ENCODE results near the gene KANSL1.

GRCh38 chr17:46199379-46199778, 6.2 kb upstream of the KANSL1 start:
- no peak for TF ChIP-seq RAD21 (CRISPR knock-in tag; conservative IDR thresholded peaks at IDR 0.05 in 1 of 2, IDR thresholded peaks at IDR 0.05 in 1 of 2)
- no peak for TF ChIP-seq CTCF (IDR thresholded peaks at IDR 0.05 in 2 of 3, conservative IDR thresholded peaks at IDR 0.05 in 1 of 3; ENCODE audit: insufficient read depth in 2 of 3, low read depth in 1 of 3, low read length in 3 of 3)
- no peak for TF ChIP-seq RBM22 (IDR thresholded peaks at IDR 0.05; ENCODE audit: low read depth, low read length, poor library complexity, severe bottlenecking)
- no peak for TF ChIP-seq HNRNPK (IDR thresholded peaks at IDR 0.05; ENCODE audit: low read depth, low read length, poor library complexity, severe bottlenecking)
- TF ChIP-seq ZNF561 (CRISPR knock-in tag; conservative IDR thresholded peaks at IDR 0.05), result no peak
- TF ChIP-seq HNRNPL (IDR thresholded peaks at IDR 0.05; ENCODE audit: low read depth, low read length), result no peak
- TF ChIP-seq EZH2 (IDR thresholded peaks at IDR 0.05; ENCODE audit: borderline replicate concordance, low read depth, low read length), result no peak
- no peak for TF ChIP-seq HDAC2 (IDR thresholded peaks at IDR 0.05)

Data from K562 (cell line).